H9 (cell line): Measurements from ENCODE around the gene TMC4. TPM values are rescaled to one million over a fixed set of nuclear protein-coding genes. Genes with fewer than 3 reads are reported as not detected.

Source experiments
- DNase-seq: peaks from one replicate; pipeline ENCODE4 v3.0.0-alpha.2; 2017
- H2AFZ ChIP-seq: one replicate; pipeline ENCODE4 v1.6.1; 2013; ENCODE audit warnings: mild to moderate bottlenecking, low read length, control low read depth, moderate library complexity
- H2AK5ac ChIP-seq: 2 replicates; pipeline ENCODE4 v1.6.1; 2013; ENCODE audit warnings: low read length, control low read depth, mixed read lengths; ENCODE audit not compliant: insufficient read length
- H2BK120ac ChIP-seq: one replicate; pipeline ENCODE4 v1.6.1; 2013; ENCODE audit warnings: low read depth, mild to moderate bottlenecking, low read length, control low read depth, inconsistent platforms; ENCODE audit not compliant: poor library complexity, severe bottlenecking
- H2BK12ac ChIP-seq: 2 replicates; pipeline ENCODE4 v1.6.1; 2013; ENCODE audit warnings: low read length, control low read depth, mixed read lengths, low read depth; ENCODE audit not compliant: insufficient read length
- H2BK15ac ChIP-seq: 2 replicates; pipeline ENCODE4 v1.6.1; 2013; ENCODE audit warnings: low read depth, low read length, control low read depth
- H2BK20ac ChIP-seq: one replicate; pipeline ENCODE4 v1.6.1; 2013; ENCODE audit warnings: low read depth, mild to moderate bottlenecking, low read length, control low read depth, inconsistent platforms; ENCODE audit not compliant: poor library complexity, severe bottlenecking
- H2BK5ac ChIP-seq: 2 replicates; pipeline ENCODE4 v1.6.1; 2013; ENCODE audit warnings: low read length, control low read depth, mixed read lengths; ENCODE audit not compliant: insufficient read length
- H3K14ac ChIP-seq: 2 replicates; pipeline ENCODE4 v1.6.1; 2013; ENCODE audit warnings: low read length, control low read depth; ENCODE audit not compliant: insufficient read depth
- H3K18ac ChIP-seq: 2 replicates; pipeline ENCODE4 v1.6.1; 2013; ENCODE audit warnings: low read depth, mild to moderate bottlenecking, mixed read lengths, low read length, control low read depth; ENCODE audit not compliant: insufficient read length
- H3K23ac ChIP-seq: 2 replicates; pipeline ENCODE4 v1.6.1; 2013; ENCODE audit warnings: low read length, control low read depth, mixed read lengths, low read depth; ENCODE audit not compliant: insufficient read length
- H3K23me2 ChIP-seq: 2 replicates; pipeline ENCODE4 v1.6.1; 2013; ENCODE audit warnings: low read depth, mild to moderate bottlenecking, mixed read lengths, low read length, control low read depth; ENCODE audit not compliant: insufficient read length, poor library complexity, severe bottlenecking
- H3K27ac ChIP-seq: 2 replicates; pipeline ENCODE4 v1.5.1; 2013; ENCODE audit warnings: low read length, control low read depth, mixed read lengths, low read depth; ENCODE audit not compliant: insufficient read length
- H3K27me3 ChIP-seq: 2 replicates; pipeline ENCODE4 v1.6.1; 2013; ENCODE audit warnings: low read length, control low read depth, inconsistent platforms; ENCODE audit not compliant: insufficient read depth
- H3K4ac ChIP-seq: 2 replicates; pipeline ENCODE4 v1.6.1; 2013; ENCODE audit warnings: low read depth, mild to moderate bottlenecking, control low read depth, inconsistent platforms, low read length, moderate library complexity
- H3K4me1 ChIP-seq: 2 replicates; pipeline ENCODE4 v1.6.1; 2013; ENCODE audit warnings: low read length, control low read depth, inconsistent platforms; ENCODE audit not compliant: insufficient read depth
- H3K4me2 ChIP-seq: 2 replicates; pipeline ENCODE4 v1.6.1; 2013; ENCODE audit warnings: low read length, control low read depth, mixed read lengths; ENCODE audit not compliant: insufficient read length, insufficient read depth
- H3K56ac ChIP-seq: 2 replicates; pipeline ENCODE4 v1.6.1; 2013; ENCODE audit warnings: low read depth, mild to moderate bottlenecking, mixed read lengths, low read length, control low read depth; ENCODE audit not compliant: insufficient read length
- H3K79me1 ChIP-seq: 2 replicates; pipeline ENCODE4 v1.6.1; 2013; ENCODE audit warnings: low read depth, mild to moderate bottlenecking, moderate library complexity, low read length, control low read depth, inconsistent platforms; ENCODE audit not compliant: insufficient read depth, poor library complexity, severe bottlenecking
- H3K79me2 ChIP-seq: 2 replicates; pipeline ENCODE4 v1.6.1; 2013; ENCODE audit warnings: low read length, control low read depth, inconsistent platforms; ENCODE audit not compliant: insufficient read depth
- H3K9ac ChIP-seq: 2 replicates; pipeline ENCODE4 v1.6.1; 2013; ENCODE audit warnings: low read length, control low read depth, mixed read lengths; ENCODE audit not compliant: insufficient read length; ENCODE audit errors: extremely low read depth
- H3K9me3 ChIP-seq: one replicate; pipeline ENCODE4 v1.6.1; 2013; ENCODE audit warnings: low read depth, low read length, inconsistent platforms; ENCODE audit not compliant: control insufficient read depth
- H3T11ph ChIP-seq: one replicate; pipeline ENCODE4 v1.6.1; 2013; ENCODE audit warnings: mild to moderate bottlenecking, low read length, control low read depth, inconsistent platforms
- H4K20me1 ChIP-seq: one replicate; pipeline ENCODE4 v1.6.1; 2013; ENCODE audit not compliant: control insufficient read depth, insufficient read length, insufficient read depth
- H4K5ac ChIP-seq: 2 replicates; pipeline ENCODE4 v1.6.1; 2013; ENCODE audit warnings: low read depth, mild to moderate bottlenecking, mixed read lengths, low read length, control low read depth; ENCODE audit not compliant: insufficient read length
- H4K8ac ChIP-seq: replicated peaks from 2 replicates; pipeline ENCODE4 v1.6.1; 2013; ENCODE audit warnings: low read length, control low read depth, mixed read lengths, low read depth; ENCODE audit not compliant: insufficient read length
- H4K91ac ChIP-seq: 2 replicates; pipeline ENCODE4 v1.6.1; 2013; ENCODE audit warnings: low read depth, mild to moderate bottlenecking, moderate library complexity, mixed read lengths, low read length, control low read depth; ENCODE audit not compliant: insufficient read length
- H3K27ac Mint-ChIP-seq, 3 experiments: 2 replicates in 2 of 3; 3 replicates in 1 of 3; pipeline ENCODE4 v1.8.0; 2020 to 2021; ENCODE audit warnings: mixed read lengths in 3 of 3, mild to moderate bottlenecking in 1 of 3, moderate library complexity in 1 of 3
- H3K27me3 Mint-ChIP-seq: 2 replicates; pipeline ENCODE4 v1.8.0; 2021; ENCODE audit warnings: low read depth, mild to moderate bottlenecking, moderate library complexity, mixed read lengths
- H3K36me3 Mint-ChIP-seq, 3 experiments: 2 replicates in 2 of 3; 3 replicates in 1 of 3; pipeline ENCODE4 v1.8.0; 2020 to 2021; ENCODE audit warnings: low read depth in 3 of 3, mixed read lengths in 3 of 3; ENCODE audit not compliant: insufficient read depth in 1 of 3
- H3K4me1 Mint-ChIP-seq, 2 experiments: 2 replicates each; pipeline ENCODE4 v1.8.0; 2020; ENCODE audit warnings: mixed read lengths in 2 of 2
- H3K4me3 Mint-ChIP-seq, 2 experiments: 2 replicates in 1 of 2; 3 replicates in 1 of 2; pipeline ENCODE4 v1.8.0; 2020 to 2021; ENCODE audit warnings: mild to moderate bottlenecking in 2 of 2, mixed read lengths in 2 of 2, moderate library complexity in 1 of 2
- H3K9me3 Mint-ChIP-seq, 2 experiments: 2 replicates in 1 of 2; 3 replicates in 1 of 2; pipeline ENCODE4 v1.8.0; 2020; ENCODE audit warnings: mild to moderate bottlenecking in 2 of 2, mixed read lengths in 2 of 2, moderate library complexity in 1 of 2
- CTCF ChIP-seq: fragments of 200-600 bp; sonication (generic); conservative IDR thresholded peaks from 3 replicates; pipeline ENCODE4 v1.8.0; 2021; ENCODE audit warnings: antibody characterized with exemption, mild to moderate bottlenecking
- WGBS: extraction: QIAGEN DNeasy Blood & Tissue Kit; methylation state at CpG from one replicate; pipeline ENCODE4 v1.1.7; 2013; ENCODE audit warnings: missing lambda C conversion rate, low lambda C conversion rate, mixed read lengths; ENCODE audit not compliant: insufficient read length; ENCODE audit errors: extremely low coverage; 5-methylcytosine and 5-hydroxymethylcytosine counted together
- total RNA-seq: library from RNA; stranded (reverse); gene quantifications from 2 replicates; pipeline ENCODE4 v1.2.1, GENCODE V29; 2021

The TMC4 gene
- total RNA-seq, 1 experiment from 2014 or later, result 12.2 TPM

GRCh38 chr19:54186351-54186750 is 13.4 kb upstream of the TMC4 start:
- Histone ChIP-seq H2BK5ac (no peak overlapping the region), H3K79me1 (no peaks in the 10 kb centered on the region), H4K5ac (no peak overlapping the region), H2AFZ (no peak overlapping the region), H3K4me1 (no peaks in the 10 kb centered on the region), H3K18ac (no peak overlapping the region), H3K23ac (no peak overlapping the region), H4K20me1 (peaks cover 3% of the 10 kb centered on the region), H3K9ac (no peak overlapping the region), H3K14ac (no peak overlapping the region), H4K8ac (no peak overlapping the region), H2AK5ac (no peak overlapping the region), H3K79me2 (no peaks in the 10 kb centered on the region), H3K9me3 (no peaks in the 10 kb centered on the region), H3K27me3 (no peaks in the 10 kb centered on the region), H3K4me2 (no peak overlapping the region), H2BK12ac (no peak overlapping the region), H2BK15ac (no peak overlapping the region), H4K91ac (no peak overlapping the region), H3K56ac (no peak overlapping the region), H3K23me2 (peaks cover 5% of the 10 kb centered on the region), H3T11ph (no peak overlapping the region), H3K27ac (no peak overlapping the region), H2BK120ac (no peak overlapping the region), H2BK20ac (no peak overlapping the region), H3K4ac (no peak overlapping the region)
- H3K27me3 Mint-ChIP-seq, result no peaks in the 10 kb centered on the region
- no peaks in the 10 kb centered on the region for H3K9me3 Mint-ChIP-seq
- H3K27ac Mint-ChIP-seq, result no peak overlapping the region; a peak in 1 of 7 replicates
- no peak for DNase-seq
- no peak for TF ChIP-seq CTCF
- WGBS, result no CpG with 5 or more reads among the region's 8 CpGs
- H3K4me3 Mint-ChIP-seq, result no peak overlapping the region; a peak in 1 of 5 replicates
- peaks cover 3 to 13% of the 10 kb centered on the region in 2 experiments; a peak in 3 of 4 replicates for H3K4me1 Mint-ChIP-seq
- H3K36me3 Mint-ChIP-seq, result peaks cover 21 to 41% (median 41%) of the 10 kb centered on the region in 3 experiments
